Measurements from ENCODE around the gene LRRC32. TPM values are rescaled to one million over a fixed set of nuclear protein-coding genes. Genes with fewer than 3 reads are reported as not detected.

Gene LRRC32
- total and polyA plus RNA-seq, 2 of the 4 experiments (the other 2 are of a cell fraction) = 5.2 to 13.7 TPM

GRCh38 chr11:76696756-76697155 is 26.2 kb upstream of the LRRC32 start:
- dilution Hi-C loops (cut with HindIII; ENCODE audit: low sequenced_read_pairs, unreplicated experiment) (no loop called here), in situ Hi-C loops (cut with MboI; ENCODE audit: low sequenced_read_pairs) (no loop called here), intact Hi-C loops (cut with micrococcal nuclease) (no loop called here)
- Histone ChIP-seq H3K18ac (ENCODE audit: low read depth, low read length) (no peak overlapping the region), H3K4me3 (ENCODE audit: insufficient read depth, low read depth, low read length) (no peak overlapping the region), H3K4me2 (ENCODE audit: low read depth, low read length) (no peak overlapping the region), H4K20me1 (ENCODE audit: insufficient read depth, low read length) (peaks cover 9% of the 10 kb centered on the region; the same call in 1 of the 2 replicates), H3K56ac (ENCODE audit: extremely low read depth, insufficient read depth, low read length) (no peak overlapping the region), H3K9me3 (ENCODE audit: control insufficient read depth, insufficient read depth, low read length) (no peaks in the 10 kb centered on the region), H3K4me1 (ENCODE audit: control insufficient read depth, insufficient read depth, low read length) (peaks cover 19% of the 10 kb centered on the region), H3K23ac (ENCODE audit: low read depth, low read length) (no peak overlapping the region), H3K36me3 (ENCODE audit: control insufficient read depth, insufficient read depth, low read length) (no peaks in the 10 kb centered on the region), H4K91ac (ENCODE audit: insufficient read depth, low read depth, low read length) (no peak overlapping the region), H2BK120ac (ENCODE audit: low read depth, low read length) (no peak overlapping the region), H2AFZ (replicated peaks; ENCODE audit: low read length, poor library complexity) (no peak overlapping the region), H4K8ac (ENCODE audit: low read depth in 2 of 2, low read length in 2 of 2) (no peak overlapping the region), H2BK5ac (ENCODE audit: low read depth, low read length, poor library complexity, severe bottlenecking) (no peak overlapping the region), H3K14ac (replicated peaks; ENCODE audit: low read depth, low read length) (no peak overlapping the region), H3K27ac (ENCODE audit: insufficient read depth, low read length) (no peak overlapping the region), H3K27me3 (ENCODE audit: control insufficient read depth, insufficient read depth, low read length) (no peaks in the 10 kb centered on the region; the same call in 1 of the 2 replicates), H2BK20ac (ENCODE audit: low read depth, low read length) (no peak overlapping the region), H3K9ac (ENCODE audit: low read depth, low read length) (no peak overlapping the region), H2AK9ac (replicated peaks; ENCODE audit: low read depth, low read length, poor library complexity) (no peak overlapping the region), H4K5ac (ENCODE audit: low read depth, low read length) (no peak overlapping the region), H3K79me1 (ENCODE audit: low read depth in 1 of 2, low read length in 2 of 2) (no peaks in the 10 kb centered on the region), H3K4ac (ENCODE audit: low read depth, low read length) (no peak overlapping the region), H2AK5ac (ENCODE audit: low read depth, low read length) (no peak overlapping the region), H2BK15ac (ENCODE audit: low read depth, low read length) (no peak overlapping the region), H3K9me1 (ENCODE audit: insufficient read depth, low read length) (peaks cover 15% of the 10 kb centered on the region)
- ATAC-seq (ENCODE audit: low read depth) (no peak), DNase-seq (no peak)
- TF ChIP-seq CTCF (conservative IDR thresholded peaks at IDR 0.05; ENCODE audit: low read depth, low read length) = no peak
- no peak for TF ChIP-seq CHD1 (IDR thresholded peaks at IDR 0.05; ENCODE audit: low read depth, low read length)
- no peak for TF ChIP-seq ELK1 (IDR thresholded peaks at IDR 0.05; ENCODE audit: borderline replicate concordance, low read depth, low read length)
- TF ChIP-seq RFX5 (IDR thresholded peaks at IDR 0.05; ENCODE audit: low read depth, low read length) = no peak
- no peak for TF ChIP-seq MXI1 (IDR thresholded peaks at IDR 0.05; ENCODE audit: borderline replicate concordance, low read depth, low read length)
- no peak for TF ChIP-seq MAFK (IDR thresholded peaks at IDR 0.05; ENCODE audit: low read depth, low read length)
- no peak for TF ChIP-seq BHLHE40 (IDR thresholded peaks at IDR 0.05; ENCODE audit: low read depth, low read length)
- no peak for TF ChIP-seq RCOR1 (IDR thresholded peaks at IDR 0.05; ENCODE audit: insufficient replicate concordance, low read length)
- no peak for TF ChIP-seq CEBPB (IDR thresholded peaks at IDR 0.05; ENCODE audit: low read depth, low read length)
- no peak for TF ChIP-seq NFE2L2 (IDR thresholded peaks at IDR 0.05; ENCODE audit: low read depth, low read length)
- no peak for TF ChIP-seq USF2 (IDR thresholded peaks at IDR 0.05; ENCODE audit: low read depth, low read length)
- no TSS peak for BruUV-seq (replicated peaks)
- ChIA-PET CTCF (interaction anchor here (0.6 kb wide), 1 partner anchor 401 kb away, joined by 5 read pairs; no protein-coding TSS in a partner anchor), POLR2A (ENCODE audit: unreplicated experiment) (no interaction called here)
- WGBS, 2 experiments (ENCODE audit: extremely low coverage in 2 of 2, insufficient read length in 1 of 2) = 90% methylated on average over 2 of the region's 12 CpGs; no CpG with 5 or more reads in 1 of the 2 experiments

Data from IMR-90 (cell line).